IgD-negative memory B cell (primary cell): ENCODE data around the gene MTCL1. TPM values are rescaled to one million over a fixed set of nuclear protein-coding genes. Genes with fewer than 3 reads are reported as not detected.

Source experiments
- H3K27ac Mint-ChIP-seq, 3 donors: one replicate each; pipeline ENCODE4 v1.8.0; 2020 to 2022; ENCODE audit warnings: mild to moderate bottlenecking in 3 of 3, mixed read lengths in 3 of 3, moderate library complexity in 1 of 3
- H3K27me3 Mint-ChIP-seq: one replicate; pipeline ENCODE4 v1.8.0; 2021; ENCODE audit warnings: mixed read lengths
- H3K36me3 Mint-ChIP-seq: one replicate; pipeline ENCODE4 v1.8.0; 2020; ENCODE audit warnings: mild to moderate bottlenecking, mixed read lengths
- H3K4me1 Mint-ChIP-seq, 3 donors: one replicate each; pipeline ENCODE4 v1.8.0; 2020 to 2022; ENCODE audit warnings: mixed read lengths in 3 of 3, mild to moderate bottlenecking in 1 of 3
- H3K4me3 Mint-ChIP-seq, 4 donors: one replicate each; pipeline ENCODE4 v1.8.0; 2020 to 2022; ENCODE audit warnings: mild to moderate bottlenecking in 4 of 4, mixed read lengths in 4 of 4, moderate library complexity in 3 of 4
- H3K9me3 Mint-ChIP-seq, 3 donors: one replicate each; pipeline ENCODE4 v1.8.0; 2020 to 2021; ENCODE audit warnings: mixed read lengths in 3 of 3, mild to moderate bottlenecking in 1 of 3
- polyA plus RNA-seq: library from polyadenylated mRNA; unstranded; fragments of 300-500 nt; fragmentation: Illumina TruSeq; gene quantifications from one replicate; pipeline ENCODE4 v1.2.3, GENCODE V29; 2021

The MTCL1 gene
- polyA plus RNA-seq, 1 donor from 2014 or later = 0.28 TPM

DNA sequence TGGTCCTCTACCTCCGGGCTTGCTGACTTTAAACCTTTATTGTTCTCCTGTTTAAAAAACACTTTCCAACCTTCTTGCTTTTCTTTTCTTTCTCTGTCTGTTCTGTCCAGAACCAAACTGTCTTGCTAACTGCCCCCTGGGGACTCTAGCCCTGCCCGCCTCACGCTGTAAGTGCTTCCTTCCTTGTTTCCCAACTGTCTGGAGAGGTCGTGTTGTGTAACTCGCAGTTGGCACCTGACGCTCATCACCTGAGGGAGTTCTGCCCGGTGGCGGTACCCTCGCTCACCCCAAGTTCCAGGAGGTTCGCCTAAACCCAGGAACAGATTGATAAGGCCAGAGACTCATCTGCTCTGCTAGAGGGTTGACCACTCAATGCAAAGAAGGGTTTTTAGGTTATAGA lies 123.4 kb downstream of the MTCL1 start:
- Mint-ChIP-seq H3K27me3 (peaks cover 6% of the 10 kb centered on the region), H3K4me1 (no peaks in the 10 kb centered on the region), H3K36me3 (peaks cover 2% of the 10 kb centered on the region), H3K9me3 (peaks cover 0 to 2% (median 0%) of the 10 kb centered on the region in 3 donors), H3K27ac (no peak overlapping the region), H3K4me3 (no peak overlapping the region)

DNA sequence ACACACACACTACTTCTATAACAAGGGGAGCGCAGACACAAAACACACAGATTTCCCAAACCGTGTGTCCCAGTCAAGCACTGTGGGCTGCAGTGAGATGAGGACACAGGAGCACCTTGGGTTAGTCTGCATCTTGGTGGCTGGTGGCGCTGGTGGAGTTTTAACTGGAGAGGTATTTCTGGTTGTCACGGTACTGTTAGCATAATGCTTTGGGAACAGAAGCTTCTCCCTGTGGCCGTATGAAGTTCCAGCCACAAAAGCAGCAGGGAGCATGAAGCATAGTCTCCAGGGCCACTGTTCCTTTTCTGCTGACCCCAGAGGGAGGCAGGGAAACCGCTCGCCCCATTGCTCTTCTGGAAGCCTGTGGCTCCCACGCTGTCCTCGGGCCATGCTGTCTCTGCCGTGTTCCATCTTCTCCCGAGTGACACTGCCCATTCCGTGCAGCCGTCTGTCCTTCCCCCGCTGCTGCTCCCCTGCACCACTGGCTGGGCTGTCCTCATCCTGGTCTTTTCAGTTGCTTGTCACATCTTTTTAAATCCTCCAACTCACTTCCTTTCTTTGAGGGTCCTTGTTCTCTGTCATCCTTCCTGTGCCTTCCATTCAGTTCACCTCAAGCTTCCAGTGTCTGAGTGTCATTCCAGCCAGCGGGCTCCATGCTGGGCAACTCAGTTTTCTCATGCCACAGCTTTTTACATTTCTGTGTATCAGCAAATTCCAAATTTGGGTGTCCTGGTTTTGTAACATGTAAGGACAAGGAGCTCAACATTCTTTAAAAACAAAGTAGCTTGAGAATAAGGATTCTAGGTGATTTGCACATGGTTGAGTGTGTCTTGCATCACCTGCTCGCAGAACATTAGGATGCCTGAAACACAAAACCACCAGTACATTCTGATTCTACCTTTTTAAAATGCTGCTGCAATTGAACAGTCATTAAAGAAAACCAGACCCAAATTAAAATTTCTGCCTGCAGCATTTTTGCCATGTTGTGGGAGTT lies 125.0 kb downstream of the MTCL1 start:
- no peak overlapping the region for H3K4me3 Mint-ChIP-seq
- peak overlapping the region in 1 of 3 donors; percentile 76 for H3K27ac Mint-ChIP-seq
- no peaks in the 10 kb centered on the region for H3K4me1 Mint-ChIP-seq
- H3K9me3 Mint-ChIP-seq = peaks cover 0 to 2% (median 0%) of the 10 kb centered on the region in 3 donors
- peaks cover 6% of the 10 kb centered on the region for H3K27me3 Mint-ChIP-seq
- H3K36me3 Mint-ChIP-seq = peaks cover 2% of the 10 kb centered on the region

GRCh38 chr18:8831112-8831511 lies 125.8 kb downstream of the MTCL1 start:
- peaks cover 0 to 2% (median 0%) of the 10 kb centered on the region in 3 donors for H3K9me3 Mint-ChIP-seq
- no peak overlapping the region for H3K27ac Mint-ChIP-seq
- no peak overlapping the region for H3K4me3 Mint-ChIP-seq
- H3K27me3 Mint-ChIP-seq = peaks cover 6% of the 10 kb centered on the region
- peaks cover 1% of the 10 kb centered on the region for H3K36me3 Mint-ChIP-seq
- H3K4me1 Mint-ChIP-seq = no peaks in the 10 kb centered on the region

GRCh38 chr18:8831531-8831930 lies 126.2 kb downstream of the MTCL1 start:
- no peaks in the 10 kb centered on the region for H3K4me1 Mint-ChIP-seq
- peaks cover 6% of the 10 kb centered on the region for H3K27me3 Mint-ChIP-seq
- H3K27ac Mint-ChIP-seq = no peak overlapping the region
- no peaks in the 10 kb centered on the region for H3K36me3 Mint-ChIP-seq
- H3K9me3 Mint-ChIP-seq = peaks cover 0 to 2% (median 0%) of the 10 kb centered on the region in 3 donors
- no peak overlapping the region for H3K4me3 Mint-ChIP-seq

- peaks cover 5% of the 10 kb centered on the region for H3K27me3 Mint-ChIP-seq
- no peaks in the 10 kb centered on the region for H3K4me1 Mint-ChIP-seq
- no peaks in the 10 kb centered on the region for H3K36me3 Mint-ChIP-seq
- H3K9me3 Mint-ChIP-seq = peaks cover 8 to 10% (median 10%) of the 10 kb centered on the region in 3 donors
- no peak overlapping the region for H3K4me3 Mint-ChIP-seq
- no peak overlapping the region for H3K27ac Mint-ChIP-seq
Measured at GRCh38 chr18:8833480-8833879, 128.1 kb downstream of the MTCL1 start.

GRCh38 chr18:8834881-8835280 lies 129.5 kb downstream of the MTCL1 start:
- H3K4me3 Mint-ChIP-seq = no peak overlapping the region
- peaks cover 8 to 10% (median 10%) of the 10 kb centered on the region in 3 donors for H3K9me3 Mint-ChIP-seq
- no peaks in the 10 kb centered on the region for H3K4me1 Mint-ChIP-seq
- no peaks in the 10 kb centered on the region for H3K36me3 Mint-ChIP-seq
- H3K27ac Mint-ChIP-seq = no peak overlapping the region
- peaks cover 5% of the 10 kb centered on the region for H3K27me3 Mint-ChIP-seq

DNA sequence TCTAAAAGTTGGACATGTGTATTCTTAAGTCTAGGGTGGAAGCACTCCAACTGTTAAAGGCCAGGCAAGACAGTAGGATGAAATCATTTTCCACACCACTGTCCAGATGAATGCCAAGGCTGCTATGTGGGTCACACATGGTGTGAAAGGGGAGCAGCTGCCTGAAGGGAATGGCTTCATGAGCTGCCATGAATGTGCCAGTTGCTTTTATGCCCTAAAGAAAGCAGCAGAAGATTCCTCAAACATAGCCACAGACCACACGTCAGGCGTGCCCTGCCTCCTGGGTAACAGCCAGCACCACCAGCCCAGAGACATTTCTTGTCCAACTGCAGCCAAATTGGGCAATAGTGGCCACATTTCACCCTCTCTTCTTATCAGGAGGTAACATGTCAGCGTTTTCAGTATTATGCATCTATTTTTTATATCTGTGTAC lies 130.2 kb downstream of the MTCL1 start:
- Mint-ChIP-seq H3K4me1 (no peaks in the 10 kb centered on the region), H3K4me3 (no peak overlapping the region), H3K36me3 (no peaks in the 10 kb centered on the region), H3K27me3 (peaks cover 5% of the 10 kb centered on the region), H3K9me3 (peaks cover 8 to 10% (median 10%) of the 10 kb centered on the region in 3 donors), H3K27ac (no peak overlapping the region)

- Mint-ChIP-seq H3K4me1 (no peaks in the 10 kb centered on the region), H3K27me3 (peaks cover 3% of the 10 kb centered on the region), H3K4me3 (no peak overlapping the region), H3K9me3 (peaks cover 6 to 10% (median 10%) of the 10 kb centered on the region in 3 donors), H3K27ac (no peak overlapping the region), H3K36me3 (no peaks in the 10 kb centered on the region)
Measured at GRCh38 chr18:8839281-8839680, 133.9 kb downstream of the MTCL1 start.

GRCh38 chr18:8841781-8842485 lies 136.6 kb downstream of the MTCL1 start:
- Mint-ChIP-seq H3K27me3 (peaks cover 3% of the 10 kb centered on the region), H3K27ac (no peak overlapping the region), H3K9me3 (peaks cover 6 to 10% (median 9%) of the 10 kb centered on the region in 3 donors), H3K4me1 (no peaks in the 10 kb centered on the region), H3K4me3 (no peak overlapping the region), H3K36me3 (no peaks in the 10 kb centered on the region)

DNA sequence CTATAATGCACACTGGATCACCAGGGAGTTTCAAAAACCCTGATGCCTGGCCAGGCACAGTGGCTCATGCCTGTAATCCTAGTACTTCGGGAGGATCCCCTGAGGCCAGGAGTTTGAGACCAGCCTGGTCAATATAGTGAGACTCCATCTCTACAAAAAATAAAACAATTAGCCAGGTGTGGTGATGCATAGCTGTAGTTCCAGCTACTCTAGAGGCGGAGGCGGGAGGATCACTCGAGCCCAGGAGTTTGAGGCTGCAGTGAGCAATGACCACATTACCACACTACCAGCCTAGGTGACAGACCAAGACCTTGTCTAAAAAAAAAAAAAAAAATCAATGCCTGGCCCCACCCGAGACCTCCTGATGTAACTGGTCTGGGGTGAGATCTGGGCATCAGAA lies 137.2 kb downstream of the MTCL1 start:
- Mint-ChIP-seq H3K9me3 (peaks cover 2 to 5% (median 4%) of the 10 kb centered on the region in 3 donors), H3K4me3 (no peak overlapping the region), H3K27ac (no peak overlapping the region), H3K27me3 (peaks cover 3% of the 10 kb centered on the region), H3K4me1 (no peaks in the 10 kb centered on the region), H3K36me3 (no peaks in the 10 kb centered on the region)

DNA sequence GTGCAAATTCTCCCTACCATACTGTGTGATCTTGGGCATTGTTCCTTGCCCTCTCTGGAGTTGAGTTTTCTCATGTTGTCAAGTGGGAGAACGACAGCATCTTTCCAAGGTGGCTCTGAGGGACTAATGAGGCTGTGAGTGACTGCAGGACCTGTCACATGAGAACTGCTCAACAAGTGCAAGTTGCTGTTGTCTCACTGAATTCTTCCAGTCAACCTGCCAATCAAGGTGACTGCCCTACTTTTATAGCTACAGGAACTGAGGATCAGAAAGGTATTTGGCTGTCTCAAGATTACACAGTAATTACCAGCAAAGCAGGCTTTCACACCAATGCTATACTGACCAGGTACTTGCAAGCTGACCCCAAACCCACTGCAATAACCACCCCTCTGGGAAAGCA lies 137.6 kb downstream of the MTCL1 start:
- Mint-ChIP-seq H3K9me3 (peaks cover 0 to 3% (median 2%) of the 10 kb centered on the region in 3 donors), H3K4me3 (no peak overlapping the region), H3K27ac (no peak overlapping the region), H3K4me1 (no peaks in the 10 kb centered on the region), H3K36me3 (no peaks in the 10 kb centered on the region), H3K27me3 (peaks cover 3% of the 10 kb centered on the region)

GRCh38 chr18:8844721-8845148 lies 139.4 kb downstream of the MTCL1 start:
- H3K27ac Mint-ChIP-seq = no peak overlapping the region
- peaks cover 0 to 2% (median 0%) of the 10 kb centered on the region in 3 donors for H3K9me3 Mint-ChIP-seq
- peaks cover 3% of the 10 kb centered on the region for H3K27me3 Mint-ChIP-seq
- H3K36me3 Mint-ChIP-seq = no peaks in the 10 kb centered on the region
- H3K4me1 Mint-ChIP-seq = no peaks in the 10 kb centered on the region
- no peak overlapping the region for H3K4me3 Mint-ChIP-seq

GRCh38 chr18:8845506-8845905 lies 140.2 kb downstream of the MTCL1 start:
- no peak overlapping the region for H3K4me3 Mint-ChIP-seq
- H3K27me3 Mint-ChIP-seq = peaks cover 3% of the 10 kb centered on the region
- H3K9me3 Mint-ChIP-seq = peaks cover 0 to 6% (median 2%) of the 10 kb centered on the region in 3 donors
- H3K4me1 Mint-ChIP-seq = no peaks in the 10 kb centered on the region
- no peak overlapping the region for H3K27ac Mint-ChIP-seq
- H3K36me3 Mint-ChIP-seq = no peaks in the 10 kb centered on the region

DNA sequence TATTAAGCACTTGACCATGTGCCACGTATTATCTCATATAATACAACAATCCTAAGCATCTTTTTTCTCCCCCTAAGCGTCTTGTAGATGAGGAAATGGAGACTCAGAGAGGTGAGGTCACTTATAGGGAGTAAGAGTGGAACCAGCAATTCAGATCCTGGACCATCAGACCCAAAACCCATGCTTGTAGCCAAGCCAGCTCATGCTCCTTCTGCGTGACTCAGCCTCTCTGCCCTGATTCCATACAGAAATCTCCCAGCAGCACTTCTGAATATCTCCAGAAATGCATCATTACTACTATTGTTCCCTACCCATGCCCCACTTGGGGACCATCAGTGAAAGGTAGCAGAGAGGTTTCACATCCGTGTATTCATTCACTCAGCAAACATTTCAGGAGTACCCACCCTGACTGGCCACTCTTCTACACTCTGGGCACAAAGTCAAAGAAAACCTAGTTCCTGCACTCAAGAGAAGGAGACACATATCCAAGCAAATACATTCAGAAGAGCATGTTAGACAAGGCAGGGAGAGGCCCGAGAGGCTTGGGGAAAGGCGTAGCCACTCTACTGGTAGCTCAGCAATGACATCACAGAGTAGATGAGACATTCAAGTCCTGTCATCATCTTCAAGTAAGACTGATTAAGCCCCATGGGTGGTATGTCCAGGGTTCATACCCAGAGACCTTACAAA lies 141.9 kb downstream of the MTCL1 start:
- Mint-ChIP-seq H3K9me3 (peaks cover 0 to 7% (median 5%) of the 10 kb centered on the region in 3 donors), H3K4me1 (no peaks in the 10 kb centered on the region), H3K4me3 (no peak overlapping the region), H3K27me3 (no peaks in the 10 kb centered on the region), H3K36me3 (no peaks in the 10 kb centered on the region), H3K27ac (no peak overlapping the region)

DNA sequence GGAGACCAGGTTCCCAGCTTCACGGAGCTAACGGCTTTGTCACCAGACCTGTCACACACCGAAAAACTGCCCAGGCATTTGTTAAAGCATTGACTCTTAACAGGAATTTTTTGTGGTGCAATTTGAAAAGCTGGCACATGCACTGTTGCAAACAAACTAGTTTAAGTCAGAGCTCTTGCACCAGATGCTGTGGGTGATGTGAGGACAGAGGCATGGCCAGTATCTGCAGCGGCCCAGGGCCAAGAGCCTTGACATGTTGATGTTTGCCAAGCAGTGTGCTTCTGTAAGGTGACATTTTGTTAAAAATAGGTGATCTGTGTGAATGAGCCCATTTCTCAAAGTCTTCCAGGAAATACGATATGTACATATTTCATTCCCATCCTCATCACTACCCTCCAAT lies 142.5 kb downstream of the MTCL1 start:
- Mint-ChIP-seq H3K4me3 (no peak overlapping the region), H3K36me3 (no peaks in the 10 kb centered on the region), H3K27ac (no peak overlapping the region), H3K9me3 (peaks cover 0 to 7% (median 5%) of the 10 kb centered on the region in 3 donors), H3K27me3 (no peaks in the 10 kb centered on the region), H3K4me1 (no peaks in the 10 kb centered on the region)
